Upper lobe of right lung (tissue), 1 donor: Measurements from ENCODE around the gene PIAS4. TPM values are rescaled to one million over a fixed set of nuclear protein-coding genes. Genes with fewer than 3 reads are reported as not detected.
"Not testable (repeated sequence)": the region's sequence is repeated elsewhere in the genome, so short reads cannot be mapped to it uniquely, and the experiment has no call there.

Source experiments
- ATAC-seq: fragments of 200-7000 bp; cut with Tn5 transposase; one replicate; pipeline ENCODE4 v1.9.1; 2020; ENCODE audit warnings: mild to moderate bottlenecking, moderate library complexity
- DNase-seq: peaks from one replicate; pipeline ENCODE4 v3.0.0-alpha.2; 2020
- H3K27ac ChIP-seq: fragments of 200-600 bp; one replicate; pipeline ENCODE4 v1.8.0; 2022
- H3K27me3 ChIP-seq: fragments of 200-600 bp; one replicate; pipeline ENCODE4 v1.8.0; 2022; ENCODE audit warnings: mild to moderate bottlenecking
- H3K36me3 ChIP-seq: fragments of 200-600 bp; one replicate; pipeline ENCODE4 v1.8.0; 2022
- H3K4me1 ChIP-seq: fragments of 200-600 bp; one replicate; pipeline ENCODE4 v1.8.0; 2022
- H3K4me3 ChIP-seq: fragments of 200-600 bp; one replicate; pipeline ENCODE4 v1.8.0; 2022; ENCODE audit warnings: mild to moderate bottlenecking
- H3K9me3 ChIP-seq: fragments of 200-600 bp; one replicate; pipeline ENCODE4 v1.8.0; 2022
- CTCF ChIP-seq: fragments of 200-600 bp; IDR thresholded peaks from one replicate; pipeline ENCODE4 v1.8.0; 2022; ENCODE audit warnings: antibody characterized with exemption
- intact Hi-C: fragments of 100-400 bp; cut with DNase I; formaldehyde crosslinking; loops from one replicate; pipeline ENCODE4 v1.11.0; 2022
- total RNA-seq: library from RNA; stranded (reverse); fragmentation: NEBNext Ultra II Directional; extraction: Animal tissue kit (Norgen Biotek cat#: 25700); gene quantifications from one replicate; pipeline ENCODE4 v1.2.1, GENCODE V29; 2021
- donor health status: DM: no; HTN: yes; CAD: no; lungs with severe emphysema.

Gene PIAS4
- total RNA-seq, 1 donor from 2014 or later = 25.4 TPM

- ATAC-seq (no peak), DNase-seq (no peak)
- Histone ChIP-seq H3K9me3 (no peaks in the 10 kb centered on the region), H3K4me1 (peaks cover 26% of the 10 kb centered on the region), H3K27me3 (no peaks in the 10 kb centered on the region), H3K4me3 (no peak overlapping the region), H3K36me3 (peaks cover 85% of the 10 kb centered on the region), H3K27ac (no peak overlapping the region)
- no peak for TF ChIP-seq CTCF
- intact Hi-C loops = no loop called here
Observed at GRCh38 chr19:3963458-3964255, 43.9 kb upstream of the PIAS4 start.

DNA sequence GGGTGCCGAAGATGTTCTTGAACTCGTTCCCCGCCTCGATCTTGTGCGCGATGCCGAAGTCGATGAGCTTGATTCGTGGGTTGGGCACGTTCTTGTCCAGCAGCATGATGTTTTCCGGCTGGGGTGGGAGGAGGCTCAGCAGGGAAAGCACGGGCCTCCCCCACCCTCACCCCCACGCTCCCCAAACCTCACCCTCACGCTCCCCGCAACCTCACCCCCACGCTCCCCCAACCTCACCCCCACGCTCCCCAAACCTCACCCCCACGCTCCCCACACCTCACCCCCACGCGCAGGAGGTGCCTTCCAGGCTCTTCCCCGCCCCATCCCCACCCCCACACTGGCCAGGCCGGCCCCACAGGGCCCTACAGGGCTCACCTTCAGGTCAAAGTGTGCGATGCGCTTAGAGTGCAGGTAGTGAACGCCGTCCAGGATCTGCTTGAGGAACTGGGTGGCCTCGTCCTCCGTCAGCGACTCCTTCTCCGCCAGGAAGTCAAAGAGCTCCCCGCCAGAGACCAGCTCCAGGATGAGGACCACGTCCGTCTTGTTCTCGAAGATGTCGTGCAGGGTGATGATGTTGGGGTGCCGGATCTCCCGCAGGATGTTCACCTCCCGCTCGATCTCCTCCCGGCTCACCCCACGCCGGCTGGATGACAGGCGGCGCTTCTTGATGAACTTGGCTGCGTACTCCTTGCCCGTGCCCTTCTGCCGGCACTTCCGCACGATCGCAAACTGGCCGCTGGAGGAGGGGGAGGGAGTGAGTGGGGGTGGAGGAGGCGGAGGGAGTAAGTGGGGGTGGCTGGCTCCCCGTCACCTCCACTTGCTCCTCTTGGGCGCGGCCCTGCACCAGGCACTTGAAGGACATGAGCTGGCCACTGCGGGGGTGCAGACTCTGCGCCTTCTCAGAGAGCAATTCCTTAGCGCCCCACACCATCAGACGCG is 43.0 kb upstream of the PIAS4 start:
- no peaks in the 10 kb centered on the region for H3K27me3 ChIP-seq
- no peak overlapping the region for H3K4me3 ChIP-seq
- no peak overlapping the region for H3K27ac ChIP-seq
- DNase-seq = no peak
- ATAC-seq = no peak
- H3K36me3 ChIP-seq = peaks cover 77% of the 10 kb centered on the region
- intact Hi-C loops = no loop called here
- H3K4me1 ChIP-seq = peaks cover 34% of the 10 kb centered on the region
- no peaks in the 10 kb centered on the region for H3K9me3 ChIP-seq
- TF ChIP-seq CTCF = no peak

GRCh38 chr19:3966051-3967017 is 41.2 kb upstream of the PIAS4 start:
- Histone ChIP-seq H3K36me3 (peaks cover 59% of the 10 kb centered on the region), H3K4me3 (no peak overlapping the region), H3K9me3 (no peaks in the 10 kb centered on the region), H3K27me3 (no peaks in the 10 kb centered on the region), H3K4me1 (peaks cover 44% of the 10 kb centered on the region), H3K27ac (peak overlapping the region; percentile 17)
- intact Hi-C loops = no loop called here
- DNase-seq (no peak), ATAC-seq (no peak)
- TF ChIP-seq CTCF = no peak

DNA sequence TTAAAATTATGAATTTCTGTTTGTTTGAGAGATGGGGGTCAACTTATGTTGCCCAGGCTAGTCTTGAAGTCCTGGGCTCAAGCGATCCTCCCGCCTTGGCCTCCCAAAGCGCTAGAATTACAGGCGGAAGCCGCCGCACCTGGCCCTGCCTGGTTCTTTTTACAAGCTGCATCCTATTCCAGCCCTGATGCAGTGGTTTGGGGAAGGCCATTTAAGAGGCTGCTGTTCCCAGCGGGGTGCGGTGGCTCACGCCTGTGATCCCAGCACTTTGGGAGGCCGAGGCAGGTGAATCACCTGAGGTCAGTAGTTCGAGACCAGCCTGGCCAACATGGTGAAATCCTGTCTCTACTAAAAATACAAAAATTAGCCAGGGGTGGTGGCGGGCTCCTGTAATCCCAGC is 39.6 kb upstream of the PIAS4 start:
- peaks cover 47% of the 10 kb centered on the region for H3K4me1 ChIP-seq
- intact Hi-C loops, ATAC-seq, H3K9me3 ChIP-seq, DNase-seq, H3K27me3 ChIP-seq: not testable (repeated sequence)
- H3K36me3 ChIP-seq = peaks cover 42% of the 10 kb centered on the region
- peak overlapping the region; percentile 3 for H3K4me3 ChIP-seq
- peak overlapping the region; percentile 88 for H3K27ac ChIP-seq

- Histone ChIP-seq H3K27me3 (no peaks in the 10 kb centered on the region), H3K4me1 (peaks cover 47% of the 10 kb centered on the region), H3K4me3 (peak overlapping the region; percentile 80), H3K27ac (peak overlapping the region; percentile 88), H3K36me3 (peaks cover 34% of the 10 kb centered on the region), H3K9me3 (no peaks in the 10 kb centered on the region)
- intact Hi-C loops = no loop called here
- DNase-seq (peak; percentile 82), ATAC-seq (peak; percentile 76)
- TF ChIP-seq CTCF = no peak
Observed at GRCh38 chr19:3968556-3969434, 38.7 kb upstream of the PIAS4 start.
